ENCODE data around the gene ASCC2. TPM values are rescaled to one million over a fixed set of nuclear protein-coding genes. Genes with fewer than 3 reads are reported as not detected.

ASCC2 gene
- total RNA-seq, 2 experiments from 2014 or later: 55.3 to 58.5 TPM

GRCh38 chr22:29786031-29786430, 52.0 kb downstream of the ASCC2 start:
- ChIA-PET CTCF (interaction anchor here (1.0 kb wide), 1 partner anchor 14 kb away, joined by 3 read pairs; no protein-coding TSS in a partner anchor), POLR2A (no interaction called here)
- no peak for ATAC-seq
- TF ChIP-seq, protein P1, sequence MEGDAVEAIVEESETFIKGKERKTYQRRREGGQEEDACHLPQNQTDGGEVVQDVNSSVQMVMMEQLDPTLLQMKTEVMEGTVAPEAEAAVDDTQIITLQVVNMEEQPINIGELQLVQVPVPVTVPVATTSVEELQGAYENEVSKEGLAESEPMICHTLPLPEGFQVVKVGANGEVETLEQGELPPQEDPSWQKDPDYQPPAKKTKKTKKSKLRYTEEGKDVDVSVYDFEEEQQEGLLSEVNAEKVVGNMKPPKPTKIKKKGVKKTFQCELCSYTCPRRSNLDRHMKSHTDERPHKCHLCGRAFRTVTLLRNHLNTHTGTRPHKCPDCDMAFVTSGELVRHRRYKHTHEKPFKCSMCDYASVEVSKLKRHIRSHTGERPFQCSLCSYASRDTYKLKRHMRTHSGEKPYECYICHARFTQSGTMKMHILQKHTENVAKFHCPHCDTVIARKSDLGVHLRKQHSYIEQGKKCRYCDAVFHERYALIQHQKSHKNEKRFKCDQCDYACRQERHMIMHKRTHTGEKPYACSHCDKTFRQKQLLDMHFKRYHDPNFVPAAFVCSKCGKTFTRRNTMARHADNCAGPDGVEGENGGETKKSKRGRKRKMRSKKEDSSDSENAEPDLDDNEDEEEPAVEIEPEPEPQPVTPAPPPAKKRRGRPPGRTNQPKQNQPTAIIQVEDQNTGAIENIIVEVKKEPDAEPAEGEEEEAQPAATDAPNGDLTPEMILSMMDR (IDR thresholded peaks at IDR 0.05): no peak
- Mint-ChIP-seq H3K36me3 (ENCODE audit: low read depth) (peaks cover 14% of the 10 kb centered on the region), H3K27ac (no peak overlapping the region), H3K4me3 (no peak overlapping the region), H3K27me3 (no peaks in the 10 kb centered on the region), H3K4me1 (ENCODE audit: low read depth) (no peaks in the 10 kb centered on the region), H3K9me3 (no peaks in the 10 kb centered on the region)
- intact Hi-C loops (cut with micrococcal nuclease): no loop called here
- no peak for DNase-seq

- no peaks in the 10 kb centered on the region for H3K9me3 Mint-ChIP-seq
- intact Hi-C loops (cut with micrococcal nuclease): no loop called here
- H3K4me1 Mint-ChIP-seq (ENCODE audit: low read depth): no peaks in the 10 kb centered on the region
- no peak overlapping the region for H3K27ac Mint-ChIP-seq
- DNase-seq (no peak), ATAC-seq (no peak)
- TF ChIP-seq, protein P1 (IDR thresholded peaks at IDR 0.05): no peak
- ChIA-PET CTCF (no interaction called here), POLR2A (no interaction called here)
- peaks cover 8% of the 10 kb centered on the region for H3K36me3 Mint-ChIP-seq (ENCODE audit: low read depth)
- no peak overlapping the region for H3K4me3 Mint-ChIP-seq
- no peaks in the 10 kb centered on the region for H3K27me3 Mint-ChIP-seq
These were observed 53.4 kb downstream of the ASCC2 start for GRCh38 chr22:29784451-29785361.

DNA sequence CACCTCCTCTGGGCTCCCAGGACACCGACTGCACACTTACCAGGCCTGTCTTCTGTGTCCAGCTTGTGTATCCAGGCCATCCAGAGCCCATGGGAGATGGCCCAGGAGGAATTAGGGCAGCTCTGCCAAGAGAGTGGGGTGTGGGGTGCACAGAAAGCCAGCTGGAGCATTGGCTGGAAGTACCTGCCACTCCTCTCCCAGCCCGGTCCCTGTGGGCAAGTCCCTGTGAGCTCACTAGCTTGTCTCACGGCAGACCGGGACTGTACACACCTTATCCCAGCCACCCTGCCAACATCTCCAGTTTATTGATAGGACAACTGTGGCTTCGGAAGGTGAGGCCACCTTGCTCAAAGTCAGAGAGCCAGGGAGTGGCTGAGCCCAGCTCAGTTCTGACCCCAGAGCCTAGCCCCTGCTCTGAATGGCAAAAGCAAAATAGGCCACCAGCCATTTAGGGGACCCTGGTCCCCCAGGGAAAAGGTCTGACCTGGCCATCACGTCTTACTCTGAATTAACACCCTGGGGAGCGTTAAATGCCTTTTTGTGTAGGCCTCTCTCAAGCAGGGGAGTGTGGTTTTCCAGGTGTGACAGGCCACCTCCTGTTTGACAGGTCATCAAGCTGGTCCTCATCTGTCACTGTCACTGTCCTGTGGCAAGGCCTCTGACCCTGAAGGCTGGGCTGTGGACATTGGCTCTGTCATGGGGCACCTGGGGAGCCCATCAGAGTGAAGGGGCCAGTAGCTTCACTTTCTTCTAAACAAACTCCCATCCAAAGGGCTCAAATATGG, 55.8 kb downstream of the ASCC2 start:
- no peaks in the 10 kb centered on the region for H3K27me3 Mint-ChIP-seq
- no peak overlapping the region for H3K4me3 Mint-ChIP-seq
- no peak for ATAC-seq
- DNase-seq: no peak
- H3K36me3 Mint-ChIP-seq (ENCODE audit: low read depth): no peaks in the 10 kb centered on the region
- intact Hi-C loops (cut with micrococcal nuclease): no loop called here
- TF ChIP-seq, protein P1 (IDR thresholded peaks at IDR 0.05): no peak
- H3K27ac Mint-ChIP-seq: no peak overlapping the region
- ChIA-PET CTCF (no interaction called here), POLR2A (interaction anchor here (0.5 to 1.1 kb wide), 3 partner anchors 20 to 98 kb away, joined by 3 read pairs; no protein-coding TSS in a partner anchor)
- no peaks in the 10 kb centered on the region for H3K9me3 Mint-ChIP-seq
- H3K4me1 Mint-ChIP-seq (ENCODE audit: low read depth): no peaks in the 10 kb centered on the region

DNA sequence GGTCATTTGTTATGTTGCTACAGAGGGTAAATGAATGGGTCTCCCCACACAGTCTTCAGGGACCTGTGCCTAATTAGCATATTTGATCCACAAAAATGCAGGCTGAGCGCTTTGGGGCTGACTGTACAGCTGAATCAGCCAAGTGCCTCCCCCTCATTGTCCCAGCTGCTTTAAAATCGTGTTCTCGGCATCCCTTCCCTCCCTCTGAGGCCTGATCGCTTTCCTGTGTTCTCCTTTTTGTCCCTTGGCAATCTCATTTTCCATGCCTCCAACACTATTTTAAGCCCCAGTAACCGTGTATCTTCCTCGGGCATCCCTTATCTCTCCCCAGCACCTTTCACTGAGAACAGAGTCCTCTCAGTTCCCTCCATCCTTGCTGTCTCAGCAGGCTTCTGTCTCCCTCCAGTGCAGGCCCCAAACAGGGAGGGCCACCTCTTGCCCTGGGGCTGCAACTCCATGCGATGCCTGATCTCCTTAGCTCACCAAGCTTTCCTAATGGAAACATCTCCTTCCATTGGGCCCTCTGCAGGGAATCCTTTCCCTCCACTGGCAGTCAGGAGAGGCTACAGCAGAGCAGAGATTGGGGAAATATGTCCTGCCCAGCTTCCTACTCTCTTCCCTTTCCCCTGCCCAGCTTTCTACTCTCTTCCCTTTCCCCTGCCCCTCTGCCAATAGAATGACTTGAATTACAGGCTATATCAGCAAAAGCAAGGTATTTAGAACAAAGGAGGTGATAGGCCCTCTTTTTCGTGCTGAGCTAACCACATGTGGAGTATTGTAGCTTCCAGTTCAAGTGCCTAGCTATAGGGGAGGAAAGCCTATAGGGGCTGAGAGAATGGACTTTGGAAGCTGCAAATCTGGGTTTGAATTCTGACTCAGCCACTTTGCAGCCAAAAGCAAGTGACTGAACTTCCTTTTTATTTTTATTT, 57.1 kb downstream of the ASCC2 start:
- CTCF ChIA-PET: interaction anchor here (1.1 kb wide), 1 partner anchor 9 kb away, joined by 3 read pairs; no protein-coding TSS in a partner anchor
- TF ChIP-seq, protein P1 (IDR thresholded peaks at IDR 0.05): no peak
- DNase-seq (no peak), ATAC-seq (no peak)
- Mint-ChIP-seq H3K36me3 (ENCODE audit: low read depth) (no peaks in the 10 kb centered on the region), H3K27ac (no peak overlapping the region), H3K27me3 (no peaks in the 10 kb centered on the region), H3K4me1 (ENCODE audit: low read depth) (no peaks in the 10 kb centered on the region), H3K9me3 (no peaks in the 10 kb centered on the region), H3K4me3 (no peak overlapping the region)
- POLR2A ChIA-PET: interaction anchor here (1.1 kb wide), 1 partner anchor 28 kb away, joined by 3 read pairs; no protein-coding TSS in a partner anchor
- intact Hi-C loops (cut with micrococcal nuclease): no loop called here

Measured in activated CD8-positive, alpha-beta T cell treated with anti-CD3 and anti-CD28 coated beads for 36 hours (primary cell).